Endothelial cell of umbilical vein (primary cell): Measurements from ENCODE around the gene ZAR1L. TPM values are rescaled to one million over a fixed set of nuclear protein-coding genes. Genes with fewer than 3 reads are reported as not detected.
A peak's percentile ranks its signal among the peaks of the same experiment; 100 is the strongest.

Experiments used
- BruUV-seq: library from RNA; stranded (reverse); fragments of 400-500 nt; replicated peaks from 2 replicates; lab custom pipeline; 2021; lab: Mats Ljungman, UMichigan
- CTCF ChIA-PET: fragments of 300-600, 350-600 bp; sonication (Branson Sonifier 250); formaldehyde crosslinking; loops from one replicate; lab custom pipeline; 2021; ENCODE audit warnings: antibody characterized with exemption, inconsistent platforms; lab: Charles Lee
- POLR2A ChIA-PET: fragments of 300-600, 350-600 bp; sonication (Branson Sonifier 250); formaldehyde crosslinking; loops from one replicate; lab custom pipeline; 2021; ENCODE audit warnings: antibody characterized with exemption, inconsistent platforms; lab: Charles Lee
- DNase-seq: peaks from one replicate; pipeline ENCODE4 v3.0.0-alpha.2; 2011; ENCODE audit warnings: low read depth, low spot score
- FAIRE-seq: peaks from 2 replicates; lab custom pipeline; 2011; peaks lifted over from hg19 to GRCh38; lab: Jason Lieb, UNC
- H2AFZ ChIP-seq: 2 replicates; pipeline ENCODE4 v1.6.0; 2012; ENCODE audit warnings: low read depth, low read length, control low read depth, inconsistent platforms
- H3K27ac ChIP-seq: 2 replicates; pipeline ENCODE4 v1.5.1; 2011; ENCODE audit warnings: low read depth, mild to moderate bottlenecking, control low read depth, low read length, moderate library complexity; ENCODE audit not compliant: insufficient read depth
- H3K27me3 ChIP-seq, 2 experiments: 2 replicates each; pipeline versions ENCODE4 v1.6.0 to v1.6.1; 2011; ENCODE audit warnings: low read length in 2 of 2, mixed read lengths in 1 of 2; ENCODE audit not compliant: control insufficient read depth in 2 of 2, insufficient read depth in 2 of 2
- H3K36me3 ChIP-seq, 2 experiments: 2 replicates in 1 of 2; 3 replicates in 1 of 2; pipeline ENCODE4 v1.5.1; 2011; ENCODE audit warnings: low read length in 2 of 2, mild to moderate bottlenecking in 1 of 2, moderate library complexity in 1 of 2; ENCODE audit not compliant: control insufficient read depth in 2 of 2, insufficient read depth in 2 of 2; ENCODE audit errors: extremely low read depth in 1 of 2
- H3K4me1 ChIP-seq: 3 replicates; pipeline ENCODE4 v1.5.1; 2011; ENCODE audit warnings: mild to moderate bottlenecking, low read length; ENCODE audit not compliant: control insufficient read depth, insufficient read depth; ENCODE audit errors: extremely low read depth
- H3K4me2 ChIP-seq: 2 replicates; pipeline ENCODE4 v1.6.1; 2011; ENCODE audit warnings: low read length, control low read depth, mixed read lengths; ENCODE audit not compliant: insufficient read depth
- H3K4me3 ChIP-seq, 3 experiments: fragments of 200-600 bp in 1 of 3; sonication (generic), shearing (Covaris generic) in 1 of 3; replicated peaks in 1 of 3; 2 replicates each; pipeline ENCODE4 v1.5.1; 2011 to 2016; ENCODE audit warnings: control low read depth in 3 of 3, low read length in 3 of 3, mild to moderate bottlenecking in 2 of 3, inconsistent platforms in 1 of 3, low read depth in 1 of 3, moderate library complexity in 1 of 3; ENCODE audit not compliant: insufficient read depth in 1 of 3
- H3K79me2 ChIP-seq: 2 replicates; pipeline ENCODE4 v1.6.0; 2012; ENCODE audit warnings: low read length, inconsistent platforms; ENCODE audit not compliant: control insufficient read depth, insufficient read depth
- H3K9ac ChIP-seq: replicated peaks from 2 replicates; pipeline ENCODE3; 2011; ENCODE audit warnings: low read length, control low read depth; ENCODE audit not compliant: insufficient read depth; ENCODE audit errors: extremely low read depth
- H3K9me1 ChIP-seq: replicated peaks from 3 replicates; pipeline ENCODE4 v1.6.0; 2011; ENCODE audit warnings: mild to moderate bottlenecking, low read length; ENCODE audit not compliant: control insufficient read depth, insufficient read depth; ENCODE audit errors: extremely low read depth
- H3K9me3 ChIP-seq: replicated peaks from 2 replicates; pipeline ENCODE4 v1.5.1; 2012; ENCODE audit warnings: low read length, inconsistent platforms; ENCODE audit not compliant: control insufficient read depth, insufficient read depth
- H4K20me1 ChIP-seq: replicated peaks from 2 replicates; pipeline ENCODE3; 2011; ENCODE audit warnings: mild to moderate bottlenecking, low read length; ENCODE audit not compliant: control insufficient read depth, insufficient read depth; ENCODE audit errors: extremely low read depth
- EZH2 ChIP-seq: IDR thresholded peaks from 2 replicates; pipeline ENCODE4 v1.6.1; 2012; ENCODE audit warnings: borderline replicate concordance, low read depth, mild to moderate bottlenecking, moderate library complexity, low read length, inconsistent platforms; ENCODE audit not compliant: severe bottlenecking
- FOS ChIP-seq: IDR thresholded peaks from 2 replicates; pipeline ENCODE4 v1.6.1; 2011; ENCODE audit warnings: mild to moderate bottlenecking, low read length, moderate library complexity, borderline replicate concordance; ENCODE audit not compliant: insufficient read depth
- GATA2 ChIP-seq: IDR thresholded peaks from 2 replicates; pipeline ENCODE4 v1.7.0; 2011; ENCODE audit warnings: low read depth, mild to moderate bottlenecking, moderate library complexity, mixed read lengths, low read length; ENCODE audit not compliant: insufficient read length, insufficient read depth
- JUN ChIP-seq: IDR thresholded peaks from 2 replicates; pipeline ENCODE4 v1.6.1; 2011; ENCODE audit warnings: borderline replicate concordance, low read depth; ENCODE audit not compliant: insufficient read length, insufficient read depth
- MYC ChIP-seq: IDR thresholded peaks from one replicate; pipeline ENCODE4 v1.6.1; 2011; ENCODE audit warnings: mild to moderate bottlenecking, low read depth, low read length
- POLR2A ChIP-seq: IDR thresholded peaks from 2 replicates; pipeline ENCODE4 v1.6.1; 2012; ENCODE audit warnings: low read depth, mild to moderate bottlenecking, control low read depth, low read length
- POLR2AphosphoS5 ChIP-seq: IDR thresholded peaks from 2 replicates; pipeline ENCODE4 v1.6.1; 2012; ENCODE audit warnings: low read depth, mild to moderate bottlenecking, control low read depth, low read length, moderate library complexity; ENCODE audit not compliant: insufficient read depth
- dilution Hi-C: fragments of 300-500 bp; cut with MboI; formaldehyde crosslinking; loops from one replicate; pipeline ENCODE4 v1.15.0; 2019; ENCODE audit warnings: low sequenced_read_pairs; ENCODE audit not compliant: extremely low pct_ligation_motif_present
- intact Hi-C: fragments of 100-400 bp; cut with micrococcal nuclease; formaldehyde crosslinking; loops from one replicate; pipeline ENCODE4 v1.10.0; 2022
- polyA plus RNA-seq, 4 experiments: library from polyadenylated mRNA; depleted of rRNA in 3 of 4; stranded (reverse) in 3 of 4; unstranded in 1 of 4; fragments of >200 nt; gene quantifications; 2 replicates each; pipeline versions ENCODE4 v1.2.1 to v1.2.3, GENCODE V29; 2011 to 2012; ENCODE audit warnings: missing spikeins in 1 of 4
- total RNA-seq: library from RNA; stranded (reverse); gene quantifications from 2 replicates; pipeline ENCODE4 v1.2.3, GENCODE V29; 2021
- TF ChIP-seq, protein P1 (sequence below), 2 donors: IDR thresholded peaks; 1 replicate in 1 of 2; 2 replicates in 1 of 2; pipeline ENCODE4 v1.5.1; 2011; ENCODE audit warnings: low read length in 2 of 2, mild to moderate bottlenecking in 2 of 2, moderate library complexity in 2 of 2, control low read depth in 1 of 2, inconsistent platforms in 1 of 2, low read depth in 1 of 2; ENCODE audit not compliant: insufficient read depth in 1 of 2; ENCODE audit errors: extremely low read depth in 1 of 2
- TF ChIP-seq, protein P2 (sequence below): IDR thresholded peaks from 2 replicates; pipeline ENCODE4 v1.6.1; 2011; ENCODE audit not compliant: insufficient read depth, insufficient read length

Gene ZAR1L
- total and polyA plus RNA-seq, 2 donors (not counting 3 experiments of a cell fraction or from before 2014, with no cell fraction given): not detected

- DNase-seq: peak; percentile 77
- ChIA-PET CTCF (interaction anchor here (0.8 to 1.3 kb wide), 4 partner anchors 10 to 27 kb away, joined by 3 to 4 read pairs (median 4); no protein-coding TSS in a partner anchor), POLR2A (no interaction called here)
- Histone ChIP-seq H4K20me1 (no peaks in the 10 kb centered on the region), H3K79me2 (peaks cover 14% of the 10 kb centered on the region), H2AFZ (no peak overlapping the region), H3K36me3 (peaks cover 13 to 40% of the 10 kb centered on the region in 2 experiments), H3K9ac (no peak overlapping the region), H3K9me3 (no peaks in the 10 kb centered on the region), H3K9me1 (no peaks in the 10 kb centered on the region), H3K4me3 (no peak overlapping the region), H3K4me1 (peaks cover 33% of the 10 kb centered on the region), H3K27me3 (no peaks in the 10 kb centered on the region), H3K27ac (peak overlapping the region; percentile 51), H3K4me2 (peak overlapping the region; percentile 74)
- FAIRE-seq: peak; percentile 91
- TF ChIP-seq POLR2A (peak; percentile 20), POLR2AphosphoS5 (no peak), EZH2 (no peak), JUN (peak; percentile 31), FOS (peak; percentile 71), GATA2 (no peak), MYC (no peak)
- TF ChIP-seq, protein P1, sequence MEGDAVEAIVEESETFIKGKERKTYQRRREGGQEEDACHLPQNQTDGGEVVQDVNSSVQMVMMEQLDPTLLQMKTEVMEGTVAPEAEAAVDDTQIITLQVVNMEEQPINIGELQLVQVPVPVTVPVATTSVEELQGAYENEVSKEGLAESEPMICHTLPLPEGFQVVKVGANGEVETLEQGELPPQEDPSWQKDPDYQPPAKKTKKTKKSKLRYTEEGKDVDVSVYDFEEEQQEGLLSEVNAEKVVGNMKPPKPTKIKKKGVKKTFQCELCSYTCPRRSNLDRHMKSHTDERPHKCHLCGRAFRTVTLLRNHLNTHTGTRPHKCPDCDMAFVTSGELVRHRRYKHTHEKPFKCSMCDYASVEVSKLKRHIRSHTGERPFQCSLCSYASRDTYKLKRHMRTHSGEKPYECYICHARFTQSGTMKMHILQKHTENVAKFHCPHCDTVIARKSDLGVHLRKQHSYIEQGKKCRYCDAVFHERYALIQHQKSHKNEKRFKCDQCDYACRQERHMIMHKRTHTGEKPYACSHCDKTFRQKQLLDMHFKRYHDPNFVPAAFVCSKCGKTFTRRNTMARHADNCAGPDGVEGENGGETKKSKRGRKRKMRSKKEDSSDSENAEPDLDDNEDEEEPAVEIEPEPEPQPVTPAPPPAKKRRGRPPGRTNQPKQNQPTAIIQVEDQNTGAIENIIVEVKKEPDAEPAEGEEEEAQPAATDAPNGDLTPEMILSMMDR (IDR thresholded peaks at IDR 0.05; ENCODE audit: extremely low read depth in 1 of 2, insufficient read depth in 1 of 2, low read depth in 1 of 2, low read length in 2 of 2): no peak
- TF ChIP-seq, protein P2, sequence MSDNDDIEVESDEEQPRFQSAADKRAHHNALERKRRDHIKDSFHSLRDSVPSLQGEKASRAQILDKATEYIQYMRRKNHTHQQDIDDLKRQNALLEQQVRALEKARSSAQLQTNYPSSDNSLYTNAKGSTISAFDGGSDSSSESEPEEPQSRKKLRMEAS: no peak
- intact Hi-C loops: loop anchor here (1.0 kb wide), 2 partner anchors 8 to 13 kb away; no protein-coding TSS in a partner anchor
- dilution Hi-C loops: no loop called here
- BruUV-seq: no TSS peak
These were observed 43.0 kb downstream of the ZAR1L start for GRCh38 chr13:32272021-32272683.
